NB4 (cell line): Measurements from ENCODE around the gene TBXAS1.

Experiments used
- CTCF ChIP-seq: IDR thresholded peaks from one replicate; pipeline ENCODE4 v1.5.1; 2012; ENCODE audit warnings: low read depth, low read length
- MAX ChIP-seq: IDR thresholded peaks from 2 replicates; pipeline ENCODE4 v1.6.1; 2011; ENCODE audit warnings: low read depth, low read length
- POLR2A ChIP-seq: IDR thresholded peaks from 2 replicates; pipeline ENCODE4 v1.6.1; 2011; ENCODE audit warnings: mild to moderate bottlenecking; ENCODE audit not compliant: insufficient read length; ENCODE audit errors: extremely low read depth

GRCh38 chr7:140036224-140036962 is 207.3 kb downstream of the TBXAS1 start:
- peak; percentile 11 for TF ChIP-seq CTCF
- TF ChIP-seq POLR2A, result no peak
- peak; percentile 92 for TF ChIP-seq MAX
